Cardiac fibroblast (primary cell): ENCODE results near the gene RPRD2.
"Not testable (repeated sequence)": the region's sequence is repeated elsewhere in the genome, so short reads cannot be mapped to it uniquely, and the experiment has no call there.

Experiments used
- DNase-seq, 2 donors: peaks; one replicate each; pipeline versions ENCODE4 v3.0.0 to v3.0.0-alpha.2; 2010; ENCODE audit warnings: low read depth in 2 of 2
- H3K4me3 ChIP-seq, 2 donors: replicated peaks in 1 of 2; 1 replicate in 1 of 2; 2 replicates in 1 of 2; pipeline ENCODE4 v1.5.1; 2011; ENCODE audit warnings: low read depth in 2 of 2, low read length in 2 of 2, mild to moderate bottlenecking in 2 of 2, moderate library complexity in 1 of 2
- TF ChIP-seq, protein P1 (sequence below): IDR thresholded peaks from one replicate; pipeline ENCODE4 v1.5.1; 2011; ENCODE audit warnings: low read depth, mild to moderate bottlenecking, low read length, inconsistent platforms

The RPRD2 gene

DNA sequence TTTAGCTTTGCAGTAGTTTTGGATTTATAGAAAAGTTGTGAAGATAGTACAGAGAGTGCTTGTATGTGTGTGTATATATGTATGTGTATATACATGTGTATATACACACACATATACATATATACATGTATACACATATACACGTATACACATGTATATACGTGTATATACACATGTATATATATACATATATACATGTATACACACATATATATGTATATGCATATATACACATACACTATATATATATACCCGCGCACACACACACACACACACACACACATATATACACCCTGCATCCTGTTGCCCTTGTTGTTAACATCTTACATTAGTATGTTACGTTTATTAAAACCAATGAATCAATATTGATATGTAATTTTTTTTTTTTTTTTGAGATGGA lies 24.3 kb downstream of the RPRD2 start:
- DNase-seq = no peak
- TF ChIP-seq, protein P1, sequence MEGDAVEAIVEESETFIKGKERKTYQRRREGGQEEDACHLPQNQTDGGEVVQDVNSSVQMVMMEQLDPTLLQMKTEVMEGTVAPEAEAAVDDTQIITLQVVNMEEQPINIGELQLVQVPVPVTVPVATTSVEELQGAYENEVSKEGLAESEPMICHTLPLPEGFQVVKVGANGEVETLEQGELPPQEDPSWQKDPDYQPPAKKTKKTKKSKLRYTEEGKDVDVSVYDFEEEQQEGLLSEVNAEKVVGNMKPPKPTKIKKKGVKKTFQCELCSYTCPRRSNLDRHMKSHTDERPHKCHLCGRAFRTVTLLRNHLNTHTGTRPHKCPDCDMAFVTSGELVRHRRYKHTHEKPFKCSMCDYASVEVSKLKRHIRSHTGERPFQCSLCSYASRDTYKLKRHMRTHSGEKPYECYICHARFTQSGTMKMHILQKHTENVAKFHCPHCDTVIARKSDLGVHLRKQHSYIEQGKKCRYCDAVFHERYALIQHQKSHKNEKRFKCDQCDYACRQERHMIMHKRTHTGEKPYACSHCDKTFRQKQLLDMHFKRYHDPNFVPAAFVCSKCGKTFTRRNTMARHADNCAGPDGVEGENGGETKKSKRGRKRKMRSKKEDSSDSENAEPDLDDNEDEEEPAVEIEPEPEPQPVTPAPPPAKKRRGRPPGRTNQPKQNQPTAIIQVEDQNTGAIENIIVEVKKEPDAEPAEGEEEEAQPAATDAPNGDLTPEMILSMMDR = no peak
- no peak overlapping the region for H3K4me3 ChIP-seq

DNA sequence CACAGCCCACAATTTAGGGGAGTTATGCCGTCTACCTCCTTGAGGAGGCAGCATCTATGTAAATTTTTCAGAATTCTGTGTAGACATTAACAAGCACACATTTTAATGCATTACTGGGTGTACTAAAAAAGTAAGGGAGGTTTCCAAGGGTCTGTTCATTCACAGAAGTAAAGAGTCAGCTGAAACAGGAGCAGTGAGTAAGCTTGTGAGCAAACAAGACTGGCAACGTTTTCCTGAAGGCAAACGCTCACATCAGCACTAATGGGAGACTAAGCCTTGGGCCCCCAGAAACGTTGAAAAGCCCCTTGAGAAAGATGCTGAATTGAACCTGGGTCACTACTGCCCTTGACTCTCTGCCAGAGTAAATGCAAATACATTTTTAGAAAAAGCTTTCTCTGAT lies 25.7 kb downstream of the RPRD2 start:
- no peak for DNase-seq
- TF ChIP-seq, protein P1 = no peak
- no peak overlapping the region for H3K4me3 ChIP-seq

GRCh38 chr1:150392627-150393026 lies 28.7 kb downstream of the RPRD2 start:
- no peak overlapping the region for H3K4me3 ChIP-seq
- no peak for DNase-seq
- TF ChIP-seq, protein P1 = no peak

DNA sequence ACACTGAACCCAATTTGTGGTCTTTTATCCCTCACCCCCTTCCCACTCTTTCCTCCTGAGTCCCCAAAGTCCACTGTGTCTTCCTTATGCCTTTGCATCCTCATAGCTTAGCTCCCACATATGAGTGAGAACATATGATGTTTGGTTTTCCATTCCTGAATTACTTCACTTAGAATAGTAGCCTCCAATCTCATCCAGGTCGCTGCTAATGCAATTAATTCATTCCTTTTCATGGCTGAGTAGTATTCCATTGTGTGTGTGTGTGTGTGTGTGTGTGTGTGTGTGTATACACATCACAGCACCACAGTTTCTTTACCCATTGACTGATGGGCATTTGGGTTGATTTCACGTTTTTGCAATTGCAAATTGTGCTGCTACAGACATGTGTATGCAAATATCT lies 31.2 kb downstream of the RPRD2 start:
- DNase-seq = not testable (repeated sequence)

DNA sequence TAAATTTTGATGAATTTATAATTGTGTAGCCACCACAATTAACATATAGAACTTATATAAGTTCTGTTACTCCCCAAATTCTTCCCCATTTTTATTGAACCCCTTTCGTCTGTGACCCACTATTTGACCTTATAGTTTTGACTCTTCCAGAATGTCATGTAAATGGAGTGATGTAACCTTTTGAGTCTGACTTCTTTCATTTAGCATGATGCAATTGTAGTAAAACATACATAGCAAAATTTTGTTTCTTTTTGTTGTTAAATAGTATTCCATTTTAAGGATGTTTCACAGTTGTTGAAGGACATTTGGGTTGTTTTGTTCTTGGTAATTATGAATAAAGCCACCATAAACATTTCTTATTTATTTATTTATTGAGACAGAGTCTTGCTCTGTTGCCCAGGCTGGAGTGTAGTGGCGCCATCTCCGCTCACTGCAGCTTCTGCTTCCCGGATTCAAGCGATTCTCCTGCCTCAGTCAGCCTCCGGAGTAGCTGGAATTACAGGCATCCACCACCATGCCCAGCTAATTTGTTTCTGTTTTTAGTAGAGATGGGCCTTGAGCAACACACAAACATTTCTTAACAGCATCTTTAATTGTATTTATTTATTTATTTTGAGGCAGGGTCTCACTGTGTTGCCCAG lies 33.6 kb downstream of the RPRD2 start:
- H3K4me3 ChIP-seq = no peak overlapping the region
- DNase-seq = no peak
- TF ChIP-seq, protein P1 = no peak

More for the DNA sequence above, 31.2 kb downstream of the RPRD2 start:
- H3K4me3 ChIP-seq = not testable (repeated sequence)

- DNase-seq = no peak
- TF ChIP-seq, protein P1 = no peak
- no peak overlapping the region for H3K4me3 ChIP-seq
These were observed 40.5 kb downstream of the RPRD2 start for GRCh38 chr1:150404465-150404864.

- no peak overlapping the region for H3K4me3 ChIP-seq
- TF ChIP-seq, protein P1 = no peak
- DNase-seq = no peak
These were observed 41.7 kb downstream of the RPRD2 start for GRCh38 chr1:150405660-150406059.
